Neural cell (in vitro differentiated cells): ENCODE measurements around the gene FCGR1A.
"Not testable (repeated sequence)": the region's sequence is repeated elsewhere in the genome, so short reads cannot be mapped to it uniquely, and the experiment has no call there.

Source experiments
- CTCF ChIP-seq: fragments of 450-650 bp; IDR thresholded peaks from 2 replicates; pipeline ENCODE4 v1.5.1; 2014; ENCODE audit warnings: antibody characterized with exemption, mild to moderate bottlenecking, moderate library complexity; ENCODE audit not compliant: poor library complexity, severe bottlenecking
- EP300 ChIP-seq: fragments of 450-650 bp; conservative IDR thresholded peaks from 2 replicates; pipeline ENCODE4 v1.6.1; 2014; ENCODE audit warnings: antibody characterized with exemption, mild to moderate bottlenecking, moderate library complexity; ENCODE audit not compliant: poor library complexity, severe bottlenecking
- EZH2 ChIP-seq: fragments of 200-600, 300-800 bp; shearing (Covaris generic), sonication (generic); IDR thresholded peaks from 2 replicates; pipeline ENCODE4 v1.6.1; 2014; ENCODE audit warnings: antibody characterized with exemption, low read length, borderline replicate concordance, mild to moderate bottlenecking; ENCODE audit not compliant: insufficient read depth, poor library complexity, severe bottlenecking
- MXI1 ChIP-seq: fragments of 450-650 bp; conservative IDR thresholded peaks from 2 replicates; pipeline ENCODE4 v1.6.1; 2014; ENCODE audit warnings: antibody characterized with exemption, mild to moderate bottlenecking; ENCODE audit not compliant: poor library complexity, severe bottlenecking
- POLR2AphosphoS5 ChIP-seq: IDR thresholded peaks from 2 replicates; pipeline ENCODE4 v1.6.1; 2012
- SMC3 ChIP-seq: fragments of 450-650 bp; conservative IDR thresholded peaks from 2 replicates; pipeline ENCODE4 v1.6.1; 2014; ENCODE audit warnings: antibody characterized with exemption, mild to moderate bottlenecking, moderate library complexity; ENCODE audit not compliant: poor library complexity
- TAF1 ChIP-seq: IDR thresholded peaks from 2 replicates; pipeline ENCODE4 v1.6.1; 2012; ENCODE audit warnings: low read depth

- TF ChIP-seq CTCF, EZH2, POLR2AphosphoS5, SMC3, EP300, TAF1, MXI1: not testable (repeated sequence)
Observed at GRCh38 chr1:149740148-149740581, 42.3 kb upstream of the FCGR1A start.
